Mesothelial cell of epicardium (in vitro differentiated cells): ENCODE data around the gene TK1. TPM values are rescaled to one million over a fixed set of nuclear protein-coding genes. Genes with fewer than 3 reads are reported as not detected.

Experiments
- DNase-seq, 2 experiments: peaks; one replicate each; pipeline ENCODE4 v3.0.0; 2021; ENCODE audit warnings: low spot score in 2 of 2; ENCODE audit not compliant: unreplicated experiment in 2 of 2
- H3K27ac Mint-ChIP-seq: 2 replicates; pipeline ENCODE4 v1.8.0; 2021; ENCODE audit warnings: mixed read lengths
- H3K27me3 Mint-ChIP-seq: 2 replicates; pipeline ENCODE4 v1.8.0; 2021; ENCODE audit warnings: low read depth, mixed read lengths
- H3K36me3 Mint-ChIP-seq: 2 replicates; pipeline ENCODE4 v1.8.0; 2021; ENCODE audit warnings: mixed read lengths
- H3K4me1 Mint-ChIP-seq: 2 replicates; pipeline ENCODE4 v1.8.0; 2021; ENCODE audit warnings: mixed read lengths
- H3K4me3 Mint-ChIP-seq: 2 replicates; pipeline ENCODE4 v1.8.0; 2021; ENCODE audit warnings: mild to moderate bottlenecking, moderate library complexity, mixed read lengths
- H3K9me3 Mint-ChIP-seq: 2 replicates; pipeline ENCODE4 v1.8.0; 2021; ENCODE audit warnings: mixed read lengths
- CTCF ChIP-seq: fragments of 200-600 bp; sonication (generic); IDR thresholded peaks from one replicate; pipeline ENCODE4 v1.5.0; 2021; ENCODE audit warnings: antibody characterized with exemption; ENCODE audit not compliant: unreplicated experiment
- total RNA-seq: library from RNA; stranded (reverse); gene quantifications from 3 replicates; pipeline ENCODE4 v1.2.1, GENCODE V29; 2021

The TK1 gene
- total RNA-seq, 1 donor from 2014 or later, result 23.3 TPM

DNA sequence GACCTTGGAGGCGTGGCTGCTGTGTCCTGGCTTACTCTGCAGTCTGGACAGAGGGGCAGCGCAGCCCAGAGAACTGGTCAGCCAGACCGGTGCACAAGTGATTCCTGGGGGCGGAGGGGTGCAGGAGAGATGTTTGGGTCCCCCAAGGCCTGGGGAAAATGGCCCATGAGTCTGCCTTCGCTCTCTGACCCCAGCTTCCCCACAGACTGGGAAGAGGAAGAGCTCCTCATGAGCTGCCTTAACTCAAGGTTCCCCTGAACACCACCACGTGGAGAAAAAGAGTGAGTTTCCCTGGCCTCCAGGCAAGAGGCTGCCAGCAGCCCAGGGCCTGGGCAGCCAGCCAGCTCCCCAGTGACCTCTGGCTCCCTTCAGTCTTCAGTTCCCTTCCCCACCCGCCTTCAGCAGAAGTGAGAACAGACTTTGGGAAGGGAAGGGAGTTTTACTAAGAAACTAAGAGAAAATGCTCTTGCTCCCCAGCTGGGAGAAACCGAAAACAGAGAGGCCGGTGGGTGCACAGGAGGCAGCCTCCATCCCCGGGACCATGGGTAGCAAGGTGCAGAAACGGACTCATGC lies 42.6 kb downstream of the TK1 start:
- Mint-ChIP-seq H3K27ac (peak overlapping the region; percentile 82), H3K36me3 (no peaks in the 10 kb centered on the region), H3K4me3 (no peak overlapping the region), H3K9me3 (no peaks in the 10 kb centered on the region), H3K27me3 (no peaks in the 10 kb centered on the region), H3K4me1 (peaks cover 24% of the 10 kb centered on the region)
- no peak for TF ChIP-seq CTCF
- DNase-seq, result peak in 1 of 2 experiments; percentile 65

- DNase-seq, result no peak
- Mint-ChIP-seq H3K4me1 (peaks cover 26% of the 10 kb centered on the region), H3K36me3 (no peaks in the 10 kb centered on the region), H3K4me3 (no peak overlapping the region), H3K27me3 (no peaks in the 10 kb centered on the region), H3K27ac (peak overlapping the region; percentile 21), H3K9me3 (no peaks in the 10 kb centered on the region)
- no peak for TF ChIP-seq CTCF
These were observed 43.4 kb downstream of the TK1 start for GRCh38 chr17:78143214-78144146.

DNA sequence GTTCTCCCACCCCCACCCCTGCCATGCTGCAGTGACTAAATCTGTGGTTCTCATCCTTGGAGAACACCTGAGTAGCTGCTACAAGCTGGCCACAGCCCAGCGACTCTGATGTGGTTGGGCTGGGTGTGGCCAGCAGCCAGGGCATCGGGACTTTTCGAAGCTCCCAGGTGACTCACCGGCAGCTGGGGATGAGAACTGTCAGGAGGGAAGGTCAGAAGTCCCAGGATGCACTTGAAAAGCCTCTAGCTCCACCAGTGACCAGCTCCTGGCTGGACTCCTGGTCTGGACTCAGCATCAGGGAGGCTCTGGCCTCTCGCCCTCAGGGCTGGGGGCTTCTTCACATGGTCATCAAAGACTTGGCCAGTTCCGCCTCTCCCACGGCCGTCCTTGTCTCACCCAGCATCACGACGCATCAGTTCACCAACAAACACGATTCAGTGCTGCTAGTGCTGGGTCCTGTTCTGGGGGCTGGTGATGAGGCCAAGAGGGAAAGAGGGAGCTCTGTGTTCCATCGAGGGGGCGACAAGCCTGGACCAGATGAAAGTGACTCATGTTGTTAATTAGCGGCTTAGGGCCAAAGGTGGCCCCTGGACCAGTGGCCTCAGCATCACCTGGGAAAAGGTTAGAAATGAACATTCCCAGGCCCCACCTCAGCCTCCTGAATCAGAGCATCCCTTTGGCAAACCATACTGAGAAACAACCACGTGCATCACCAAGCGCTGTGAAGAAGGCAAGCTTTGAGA lies 44.6 kb downstream of the TK1 start:
- no peak for DNase-seq
- H3K4me3 Mint-ChIP-seq, result no peak overlapping the region
- H3K27ac Mint-ChIP-seq, result no peak overlapping the region
- TF ChIP-seq CTCF, result no peak
- H3K4me1 Mint-ChIP-seq, result peaks cover 26% of the 10 kb centered on the region
- H3K9me3 Mint-ChIP-seq, result no peaks in the 10 kb centered on the region
- no peaks in the 10 kb centered on the region for H3K36me3 Mint-ChIP-seq
- H3K27me3 Mint-ChIP-seq, result no peaks in the 10 kb centered on the region

DNA sequence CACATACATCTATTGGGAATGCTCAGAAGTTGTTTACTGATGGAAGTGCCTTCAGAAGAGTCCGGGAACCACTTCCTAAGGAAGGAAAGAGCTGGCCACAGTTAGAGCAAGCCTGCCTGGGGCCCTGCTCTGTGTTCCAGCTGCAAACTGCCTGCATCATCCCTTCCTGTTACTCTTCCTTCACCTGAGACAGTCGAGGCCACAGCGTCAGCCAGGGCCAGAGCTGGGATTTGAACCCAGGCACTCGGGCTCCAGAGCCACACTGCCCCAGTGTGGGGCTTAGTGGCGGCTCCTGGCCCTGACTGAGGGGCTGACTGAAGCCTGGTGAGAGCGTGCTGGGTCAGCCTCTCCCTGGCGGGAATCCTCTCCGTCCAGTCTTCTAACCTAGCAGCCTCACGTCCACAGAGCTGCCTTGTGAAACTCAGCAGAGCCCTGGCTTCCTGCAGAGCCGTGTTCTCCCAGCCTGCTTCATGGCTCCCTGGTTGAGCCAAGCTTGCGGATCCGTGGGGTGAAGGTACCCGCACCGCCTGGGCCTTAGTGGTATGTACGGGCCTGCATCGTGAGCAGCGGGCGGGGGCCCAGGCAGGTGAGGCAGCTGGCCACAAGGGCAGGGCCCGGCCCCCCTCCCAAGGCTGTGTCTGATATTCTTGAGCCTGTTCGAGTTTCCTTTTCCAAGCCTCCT lies 45.3 kb downstream of the TK1 start:
- no peak overlapping the region for H3K27ac Mint-ChIP-seq
- no peak for DNase-seq
- H3K4me3 Mint-ChIP-seq, result no peak overlapping the region
- no peaks in the 10 kb centered on the region for H3K36me3 Mint-ChIP-seq
- no peak for TF ChIP-seq CTCF
- no peaks in the 10 kb centered on the region for H3K27me3 Mint-ChIP-seq
- H3K4me1 Mint-ChIP-seq, result peaks cover 26% of the 10 kb centered on the region
- H3K9me3 Mint-ChIP-seq, result no peaks in the 10 kb centered on the region
